Stimulated activated CD4-positive, alpha-beta T cell treated with anti-CD3 and anti-CD28 coated beads, Interleukin-15, amount 100 ng/mL, for 48 hours (primary cell): ENCODE results near the gene OR1F1.

ENCODE experiments used
- DNase-seq, 2 donors: peaks; one replicate each; pipeline ENCODE4 v3.0.0-alpha.2; 2020; ENCODE audit warnings: low read depth in 2 of 2

Gene OR1F1

DNA sequence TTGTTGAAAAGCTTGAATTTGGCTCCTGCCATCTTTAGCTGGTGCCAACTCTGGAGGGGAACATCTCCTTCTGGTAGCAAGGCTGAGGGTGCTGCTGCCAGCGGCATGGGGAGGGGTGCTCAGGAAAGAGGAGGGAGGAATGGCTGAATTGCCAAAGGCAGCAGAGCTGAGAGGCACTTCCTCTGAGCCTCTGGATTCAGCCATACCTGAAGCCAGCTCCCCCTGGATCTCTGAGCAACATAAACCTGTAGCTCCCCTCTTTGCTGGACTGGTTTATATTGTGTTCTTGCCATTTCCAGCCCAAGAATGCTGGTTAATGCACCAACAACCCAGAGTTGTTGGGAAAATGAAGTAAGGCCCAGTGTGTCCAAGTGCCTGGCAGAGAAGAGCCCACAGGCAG is 61.0 kb downstream of the OR1F1 start:
- DNase-seq: no peak

DNA sequence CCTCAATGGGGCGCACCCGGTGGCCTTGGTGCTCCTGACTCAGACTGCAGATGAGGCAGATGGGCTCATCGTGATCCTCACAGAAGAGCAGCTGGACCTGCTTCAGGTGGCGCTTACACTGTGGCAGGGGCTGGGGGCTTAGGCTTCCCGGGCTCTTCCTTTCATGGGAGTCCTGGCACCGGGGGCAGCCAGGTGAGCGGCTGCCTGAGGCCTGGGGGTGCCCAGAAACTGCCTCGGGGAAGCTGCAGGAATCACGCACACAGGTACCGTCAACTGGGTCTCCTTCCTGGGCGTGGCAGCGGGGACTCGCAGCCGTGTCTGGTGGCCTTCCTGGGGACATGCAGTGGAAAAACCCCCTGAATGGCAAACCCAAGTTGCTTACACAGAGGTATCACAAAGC is 61.4 kb downstream of the OR1F1 start:
- no peak for DNase-seq

DNA sequence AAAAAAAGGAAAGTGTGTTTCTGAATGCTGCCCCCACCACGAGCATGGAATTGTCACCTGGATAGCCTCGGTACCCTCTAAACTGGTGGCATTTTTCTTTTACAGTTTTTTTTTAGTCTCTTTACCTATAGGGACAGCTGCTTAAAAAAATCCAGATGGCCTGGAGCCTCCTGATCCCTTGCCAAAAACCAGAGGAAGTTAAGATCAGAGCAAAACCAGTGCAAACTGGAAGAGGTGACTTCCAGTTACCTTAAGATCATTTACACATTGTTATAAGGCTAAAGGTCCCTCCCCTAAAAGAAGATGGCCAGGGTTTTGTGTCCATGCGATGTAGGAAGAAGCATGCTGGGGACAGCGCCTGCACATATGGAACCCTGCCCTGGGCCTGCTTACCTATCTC is 65.0 kb downstream of the OR1F1 start:
- no peak for DNase-seq

DNA sequence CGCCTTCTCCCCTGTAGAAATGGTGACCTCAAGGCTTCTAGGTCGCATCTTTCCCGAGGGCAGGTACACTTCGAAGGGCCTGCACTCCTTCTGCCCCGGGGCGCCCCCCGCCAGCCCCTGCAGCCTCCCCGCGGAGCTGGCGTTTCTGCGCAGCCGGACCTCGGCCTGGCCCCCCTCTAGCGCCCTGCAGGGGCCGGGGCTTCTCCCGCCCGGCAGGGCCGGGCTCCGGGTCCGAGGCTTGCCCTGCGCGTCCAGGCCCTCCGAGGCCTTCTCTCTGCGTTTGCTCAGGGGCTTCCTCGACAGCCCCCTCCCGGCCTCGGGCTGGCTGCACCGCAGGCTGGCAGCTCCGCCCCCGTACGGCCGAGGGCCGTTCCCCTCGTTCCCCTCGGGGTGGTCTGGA is 66.3 kb downstream of the OR1F1 start:
- DNase-seq: no peak
